K562 (cell line): ENCODE measurements around the gene BTBD18. TPM values are rescaled to one million over a fixed set of nuclear protein-coding genes. Genes with fewer than 3 reads are reported as not detected.

Experiments
- BDP1 ChIP-seq: IDR thresholded peaks from 3 replicates; pipeline ENCODE4 v1.6.1; 2011; ENCODE audit not compliant: insufficient read length, insufficient read depth
- CXXC5 ChIP-seq: fragments of 250-450 bp; sonication (Bioruptor Pico); IDR thresholded peaks from 2 replicates; pipeline ENCODE4 v1.8.0; 2022; ENCODE audit warnings: inconsistent platforms, mild to moderate bottlenecking, moderate library complexity
- FOS ChIP-seq: IDR thresholded peaks from 3 replicates; pipeline ENCODE4 v1.6.1; 2011; ENCODE audit not compliant: insufficient read length; ENCODE audit errors: extremely low read depth
- FOSL1 ChIP-seq: fragments of 200-800 bp; sonication (Bioruptor generic); conservative IDR thresholded peaks from 2 replicates; pipeline ENCODE4 v1.6.1; 2016; ENCODE audit warnings: missing genetic modification characterization, missing compliant biosample characterization
- HDAC1 ChIP-seq, 2 experiments: fragments of 450-650 bp; IDR thresholded peaks; 2 replicates each; pipeline ENCODE4 v1.6.1; 2016 to 2017; ENCODE audit warnings: inconsistent platforms in 1 of 2, mild to moderate bottlenecking in 1 of 2, moderate library complexity in 1 of 2
- NUFIP1 ChIP-seq: fragments of 450-650 bp; IDR thresholded peaks from 2 replicates; pipeline ENCODE4 v1.6.1; 2018; ENCODE audit not compliant: partially characterized antibody
- PHF8 ChIP-seq: fragments of 200-600 bp; sonication (generic); IDR thresholded peaks from 2 replicates; pipeline ENCODE4 v1.6.1; 2012; ENCODE audit warnings: mixed run types, mild to moderate bottlenecking, inconsistent platforms, low read length, moderate library complexity, borderline replicate concordance
- ZBTB9 ChIP-seq: fragments of 450-650 bp; formaldehyde crosslinking; IDR thresholded peaks from 2 replicates; pipeline ENCODE4 v1.4.0; 2020; ENCODE audit warnings: mild to moderate bottlenecking, moderate library complexity
- ZNF318 ChIP-seq, 2 experiments: fragments of 450-650 bp; IDR thresholded peaks; 2 replicates each; pipeline ENCODE4 v1.6.1; 2016; ENCODE audit warnings: mild to moderate bottlenecking in 2 of 2, borderline replicate concordance in 1 of 2, low read depth in 1 of 2, moderate library complexity in 1 of 2
- ZNF696 ChIP-seq: fragments of 250-450 bp; sonication (Bioruptor Pico); conservative IDR thresholded peaks from 2 replicates; pipeline ENCODE4 v1.4.0; 2020; ENCODE audit warnings: mild to moderate bottlenecking, moderate library complexity
- ZSCAN29 ChIP-seq: fragments of 450-650 bp; IDR thresholded peaks from 2 replicates; pipeline ENCODE4 v1.6.1; 2017
- polyA plus RNA-seq, 8 experiments: library from polyadenylated mRNA; depleted of rRNA in 4 of 8; stranded (reverse) in 5 of 8; unstranded in 3 of 8; fragments of >200 nt; fragmentation: Nextera tagmentation in 2 of 8; fragmentation: Illumina TruSeq in 1 of 8; extraction: Ambion mirVana in 2 of 8; extraction: Trizol in 1 of 8; gene quantifications; 2 replicates each; pipeline versions ENCODE4 v1.2.1 to v1.2.3, GENCODE V29; 2011 to 2014; ENCODE audit warnings: inconsistent platforms in 1 of 8, missing spikeins in 1 of 8
- total RNA-seq, 7 experiments: library from RNA; depleted of rRNA in 6 of 7; stranded (reverse); fragments of >200 nt in 6 of 7; fragmentation: Illumina TruSeq in 2 of 7; extraction: Trizol in 2 of 7; gene quantifications; 2 replicates each; pipeline versions ENCODE4 v1.2.1 to v1.2.3, GENCODE V29; 2011 to 2021; ENCODE audit warnings: low replicate concordance in 1 of 7
- TF ChIP-seq, protein P1 (sequence below): sonication (generic); formaldehyde crosslinking; IDR thresholded peaks from 2 replicates; pipeline ENCODE4 v1.8.0; 2023; ENCODE audit warnings: missing genetic modification reagents, mild to moderate bottlenecking, borderline replicate concordance

The BTBD18 gene
- total and polyA plus RNA-seq, 9 of the 15 experiments (the other 6 are each of a cell fraction or from before 2014, with no cell fraction given): 0.06 TPM; not detected in 8

GRCh38 chr11:57800444-57801182 is 49.0 kb upstream of the BTBD18 start (continued):
- TF ChIP-seq FOSL1 (tag) (no peak), HDAC1 (IDR thresholded peaks at IDR 0.05) (0 out of 4 replicates have a peak, but pooled peaks of 1 of the 2 experiments have one; percentile 28), NUFIP1 (no peak), PHF8 (no peak), BDP1 (no peak), ZNF696 (no peak), CXXC5 (0 out of 2 replicates have a peak, but pooled peaks have one; percentile 5), ZNF318 (IDR thresholded peaks at IDR 0.05; ENCODE audit: borderline replicate concordance in 1 of 2, low read depth in 1 of 2) (no peak), ZSCAN29 (no peak), FOS (no peak), ZBTB9 (CRISPR knock-in tag) (no peak)
- TF ChIP-seq, protein P1, sequence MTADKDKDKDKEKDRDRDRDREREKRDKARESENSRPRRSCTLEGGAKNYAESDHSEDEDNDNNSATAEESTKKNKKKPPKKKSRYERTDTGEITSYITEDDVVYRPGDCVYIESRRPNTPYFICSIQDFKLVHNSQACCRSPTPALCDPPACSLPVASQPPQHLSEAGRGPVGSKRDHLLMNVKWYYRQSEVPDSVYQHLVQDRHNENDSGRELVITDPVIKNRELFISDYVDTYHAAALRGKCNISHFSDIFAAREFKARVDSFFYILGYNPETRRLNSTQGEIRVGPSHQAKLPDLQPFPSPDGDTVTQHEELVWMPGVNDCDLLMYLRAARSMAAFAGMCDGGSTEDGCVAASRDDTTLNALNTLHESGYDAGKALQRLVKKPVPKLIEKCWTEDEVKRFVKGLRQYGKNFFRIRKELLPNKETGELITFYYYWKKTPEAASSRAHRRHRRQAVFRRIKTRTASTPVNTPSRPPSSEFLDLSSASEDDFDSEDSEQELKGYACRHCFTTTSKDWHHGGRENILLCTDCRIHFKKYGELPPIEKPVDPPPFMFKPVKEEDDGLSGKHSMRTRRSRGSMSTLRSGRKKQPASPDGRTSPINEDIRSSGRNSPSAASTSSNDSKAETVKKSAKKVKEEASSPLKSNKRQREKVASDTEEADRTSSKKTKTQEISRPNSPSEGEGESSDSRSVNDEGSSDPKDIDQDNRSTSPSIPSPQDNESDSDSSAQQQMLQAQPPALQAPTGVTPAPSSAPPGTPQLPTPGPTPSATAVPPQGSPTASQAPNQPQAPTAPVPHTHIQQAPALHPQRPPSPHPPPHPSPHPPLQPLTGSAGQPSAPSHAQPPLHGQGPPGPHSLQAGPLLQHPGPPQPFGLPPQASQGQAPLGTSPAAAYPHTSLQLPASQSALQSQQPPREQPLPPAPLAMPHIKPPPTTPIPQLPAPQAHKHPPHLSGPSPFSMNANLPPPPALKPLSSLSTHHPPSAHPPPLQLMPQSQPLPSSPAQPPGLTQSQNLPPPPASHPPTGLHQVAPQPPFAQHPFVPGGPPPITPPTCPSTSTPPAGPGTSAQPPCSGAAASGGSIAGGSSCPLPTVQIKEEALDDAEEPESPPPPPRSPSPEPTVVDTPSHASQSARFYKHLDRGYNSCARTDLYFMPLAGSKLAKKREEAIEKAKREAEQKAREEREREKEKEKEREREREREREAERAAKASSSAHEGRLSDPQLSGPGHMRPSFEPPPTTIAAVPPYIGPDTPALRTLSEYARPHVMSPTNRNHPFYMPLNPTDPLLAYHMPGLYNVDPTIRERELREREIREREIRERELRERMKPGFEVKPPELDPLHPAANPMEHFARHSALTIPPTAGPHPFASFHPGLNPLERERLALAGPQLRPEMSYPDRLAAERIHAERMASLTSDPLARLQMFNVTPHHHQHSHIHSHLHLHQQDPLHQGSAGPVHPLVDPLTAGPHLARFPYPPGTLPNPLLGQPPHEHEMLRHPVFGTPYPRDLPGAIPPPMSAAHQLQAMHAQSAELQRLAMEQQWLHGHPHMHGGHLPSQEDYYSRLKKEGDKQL (CRISPR knock-in tag): no peak
